ENCODE data around the gene IARS1. TPM values are rescaled to one million over a fixed set of nuclear protein-coding genes. Genes with fewer than 3 reads are reported as not detected.

Gene IARS1
- total and polyA plus RNA-seq, 2 of the 13 experiments (the other 11 are each of a cell fraction or from before 2014, with no cell fraction given), result 55.9 to 185 TPM

DNA sequence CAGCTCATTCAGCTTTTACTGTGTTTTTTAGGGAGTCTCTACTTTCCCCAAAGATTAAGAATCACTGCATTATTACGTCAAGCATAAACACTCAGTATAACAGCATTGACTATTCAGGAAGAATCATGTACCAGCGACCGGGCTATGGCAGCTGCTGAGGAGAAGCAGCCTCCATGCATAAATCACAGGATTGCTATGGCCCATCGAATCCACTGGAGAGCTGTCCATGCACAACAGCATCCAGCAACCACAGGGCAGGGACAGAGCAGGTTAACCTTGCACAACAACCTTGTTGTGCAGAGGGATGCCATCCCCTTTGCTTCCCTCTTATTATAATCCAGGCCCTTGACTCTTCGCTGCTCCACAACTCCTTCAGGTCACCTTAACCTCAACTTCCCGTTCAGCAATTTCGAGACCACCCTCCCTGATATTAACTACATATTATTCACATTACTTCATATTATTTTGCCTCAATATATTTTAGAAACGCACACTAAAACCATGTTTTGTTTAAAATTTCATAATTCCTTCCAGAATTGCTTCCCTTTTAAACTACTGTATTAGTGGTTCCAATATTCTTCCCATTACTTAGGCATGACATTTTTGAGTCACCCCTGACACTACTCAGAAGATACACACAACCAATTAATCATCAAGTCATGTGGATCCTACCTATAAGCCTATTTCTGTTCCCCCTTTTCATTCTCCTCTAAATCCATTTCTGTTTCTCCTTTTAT, 991 bp downstream of the IARS1 start (continued):
- TF ChIP-seq RARA (CRISPR knock-in tag; IDR thresholded peaks at IDR 0.05) (no peak), NFATC3 (CRISPR knock-in tag; IDR thresholded peaks at IDR 0.05) (no peak), ZNF3 (CRISPR knock-in tag; IDR thresholded peaks at IDR 0.05) (no peak), CEBPB (IDR thresholded peaks at IDR 0.05; ENCODE audit: borderline replicate concordance, low read depth, low read length) (peak; percentile 40; the same call in 1 of the 2 replicates), SSRP1 (CRISPR knock-in tag; IDR thresholded peaks at IDR 0.05) (0 out of 2 replicates have a peak, but pooled peaks have one; percentile 33), ZBTB7B (CRISPR knock-in tag; IDR thresholded peaks at IDR 0.05) (no peak), ZNF816 (CRISPR knock-in tag; IDR thresholded peaks at IDR 0.05; ENCODE audit: borderline replicate concordance) (no peak), CEBPG (CRISPR knock-in tag; IDR thresholded peaks at IDR 0.05) (peak; percentile 34; the same call in 1 of the 2 replicates), TGIF2 (CRISPR knock-in tag; IDR thresholded peaks at IDR 0.05) (0 out of 2 replicates have a peak, but pooled peaks have one; percentile 14), ZNF891 (CRISPR knock-in tag; IDR thresholded peaks at IDR 0.05) (no peak), GTF3A (CRISPR knock-in tag; conservative IDR thresholded peaks at IDR 0.05) (no peak), MXD4 (CRISPR knock-in tag; IDR thresholded peaks at IDR 0.05) (0 out of 2 replicates have a peak, but pooled peaks have one; percentile 35), SNAPC2 (CRISPR knock-in tag; IDR thresholded peaks at IDR 0.05) (no peak), WIZ (CRISPR knock-in tag; IDR thresholded peaks at IDR 0.05) (no peak), ZNF180 (CRISPR knock-in tag; IDR thresholded peaks at IDR 0.05; ENCODE audit: borderline replicate concordance, low read depth) (no peak), ZFY (CRISPR knock-in tag; IDR thresholded peaks at IDR 0.05) (0 out of 2 replicates have a peak, but pooled peaks have one; percentile 21), SAP130 (CRISPR knock-in tag; IDR thresholded peaks at IDR 0.05; ENCODE audit: low read depth) (peak; percentile 11; the same call in 1 of the 2 replicates), ZFP90 (CRISPR knock-in tag; IDR thresholded peaks at IDR 0.05; ENCODE audit: borderline replicate concordance) (no peak), KAT8 (CRISPR knock-in tag; IDR thresholded peaks at IDR 0.05) (no peak), MTA1 (CRISPR knock-in tag; IDR thresholded peaks at IDR 0.05; ENCODE audit: borderline replicate concordance) (no peak), TEAD3 (CRISPR knock-in tag; optimal IDR thresholded peaks at IDR 0.05; ENCODE audit: borderline replicate concordance) (no peak), KAT7 (CRISPR knock-in tag; IDR thresholded peaks at IDR 0.05; ENCODE audit: borderline replicate concordance) (no peak)
- TF ChIP-seq, protein P1, sequence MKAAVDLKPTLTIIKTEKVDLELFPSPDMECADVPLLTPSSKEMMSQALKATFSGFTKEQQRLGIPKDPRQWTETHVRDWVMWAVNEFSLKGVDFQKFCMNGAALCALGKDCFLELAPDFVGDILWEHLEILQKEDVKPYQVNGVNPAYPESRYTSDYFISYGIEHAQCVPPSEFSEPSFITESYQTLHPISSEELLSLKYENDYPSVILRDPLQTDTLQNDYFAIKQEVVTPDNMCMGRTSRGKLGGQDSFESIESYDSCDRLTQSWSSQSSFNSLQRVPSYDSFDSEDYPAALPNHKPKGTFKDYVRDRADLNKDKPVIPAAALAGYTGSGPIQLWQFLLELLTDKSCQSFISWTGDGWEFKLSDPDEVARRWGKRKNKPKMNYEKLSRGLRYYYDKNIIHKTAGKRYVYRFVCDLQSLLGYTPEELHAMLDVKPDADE (CRISPR knock-in tag; IDR thresholded peaks at IDR 0.05), result no peak
- TF ChIP-seq, protein P2, sequence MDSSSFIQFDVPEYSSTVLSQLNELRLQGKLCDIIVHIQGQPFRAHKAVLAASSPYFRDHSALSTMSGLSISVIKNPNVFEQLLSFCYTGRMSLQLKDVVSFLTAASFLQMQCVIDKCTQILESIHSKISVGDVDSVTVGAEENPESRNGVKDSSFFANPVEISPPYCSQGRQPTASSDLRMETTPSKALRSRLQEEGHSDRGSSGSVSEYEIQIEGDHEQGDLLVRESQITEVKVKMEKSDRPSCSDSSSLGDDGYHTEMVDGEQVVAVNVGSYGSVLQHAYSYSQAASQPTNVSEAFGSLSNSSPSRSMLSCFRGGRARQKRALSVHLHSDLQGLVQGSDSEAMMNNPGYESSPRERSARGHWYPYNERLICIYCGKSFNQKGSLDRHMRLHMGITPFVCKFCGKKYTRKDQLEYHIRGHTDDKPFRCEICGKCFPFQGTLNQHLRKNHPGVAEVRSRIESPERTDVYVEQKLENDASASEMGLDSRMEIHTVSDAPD (CRISPR knock-in tag; IDR thresholded peaks at IDR 0.05), result no peak
- TF ChIP-seq, protein P3, sequence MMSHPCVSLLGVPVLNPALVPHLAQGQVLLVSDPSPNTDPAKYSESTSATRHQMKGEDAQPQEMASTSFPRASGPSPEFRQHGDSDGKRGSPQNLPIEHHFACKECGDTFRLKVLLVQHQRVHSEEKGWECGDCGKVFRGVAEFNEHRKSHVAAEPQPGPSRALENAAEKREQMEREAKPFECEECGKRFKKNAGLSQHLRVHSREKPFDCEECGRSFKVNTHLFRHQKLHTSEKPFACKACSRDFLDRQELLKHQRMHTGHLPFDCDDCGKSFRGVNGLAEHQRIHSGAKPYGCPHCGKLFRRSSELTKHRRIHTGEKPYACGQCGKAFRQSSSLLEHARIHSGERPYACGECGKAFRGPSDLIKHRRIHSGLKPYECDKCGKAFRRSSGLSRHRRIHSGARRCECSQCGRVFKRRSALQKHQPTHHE (CRISPR knock-in tag; IDR thresholded peaks at IDR 0.05; ENCODE audit: borderline replicate concordance), result no peak
